NCI-H2171 treated with DMSO at 0.1 percent for 48 hours (cell line): Measurements from ENCODE around the gene IL25.
A peak's percentile ranks its signal among the peaks of the same experiment; 100 is the strongest.

ENCODE experiments used
- DNase-seq: peaks from one replicate; lab custom pipeline; 2025; lab: John Stamatoyannopoulos, UW

IL25 gene

DNA sequence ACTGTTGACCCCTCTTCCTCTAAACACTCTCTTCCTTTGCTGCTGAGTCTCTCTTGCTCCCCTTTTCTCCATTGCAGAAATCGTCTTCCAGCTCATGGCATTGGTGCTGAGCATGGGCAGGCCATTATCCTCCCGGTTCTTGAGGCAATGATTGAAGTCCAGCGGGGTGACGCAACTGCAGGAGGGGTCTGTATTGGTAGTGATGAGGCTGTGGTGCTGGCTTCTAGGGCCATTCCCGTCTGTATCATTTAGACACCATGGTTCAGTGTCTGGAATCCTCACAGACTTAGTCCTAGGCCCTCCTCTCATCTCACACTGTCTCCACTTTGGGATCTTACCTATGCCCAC lies 19.2 kb upstream of the IL25 start:
- no peak for DNase-seq

GRCh38 chr14:23354990-23355389 lies 17.6 kb upstream of the IL25 start:
- no peak for DNase-seq

- no peak for DNase-seq
Measured at GRCh38 chr14:23355871-23356435, 16.7 kb upstream of the IL25 start.

DNA sequence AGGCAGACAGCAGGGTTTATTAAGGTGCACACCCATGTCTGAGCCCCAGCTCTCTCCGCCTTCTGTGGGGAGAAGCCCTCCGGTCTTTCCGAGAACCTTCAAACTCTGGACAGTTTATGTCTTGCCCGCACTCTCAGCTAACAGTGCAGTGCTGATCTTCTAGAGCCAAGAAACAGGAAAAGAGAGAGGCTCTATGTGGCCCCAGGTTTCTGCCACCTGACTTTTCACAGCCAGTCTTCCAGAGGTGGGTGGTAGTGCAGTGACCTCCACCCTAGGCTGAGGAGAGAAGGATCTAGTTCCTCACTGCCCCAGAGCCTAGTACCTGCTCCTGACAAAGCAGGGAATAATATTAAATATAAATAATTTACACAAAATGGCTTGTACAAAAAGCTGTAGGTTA lies 15.9 kb upstream of the IL25 start:
- no peak for DNase-seq

DNA sequence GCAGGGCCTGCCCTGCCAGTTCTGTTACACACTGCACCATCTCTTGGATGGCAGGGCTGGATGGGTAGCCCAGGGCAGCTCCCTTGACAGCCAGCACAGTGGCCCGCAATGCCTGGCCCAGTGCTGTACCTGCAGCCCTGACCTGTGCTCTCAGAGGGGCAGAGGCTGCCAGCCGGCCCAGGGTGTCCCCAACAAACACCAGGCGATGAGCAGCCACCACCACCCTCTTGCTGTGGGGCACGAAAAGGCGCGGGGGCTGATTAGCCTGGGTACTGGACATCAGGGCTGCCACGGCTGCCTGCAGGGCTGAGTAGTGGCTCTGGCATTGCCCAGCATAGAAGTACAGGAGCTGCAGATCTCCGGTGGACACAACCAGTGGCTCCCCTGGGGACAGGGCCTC lies 15.3 kb upstream of the IL25 start:
- no peak for DNase-seq

DNA sequence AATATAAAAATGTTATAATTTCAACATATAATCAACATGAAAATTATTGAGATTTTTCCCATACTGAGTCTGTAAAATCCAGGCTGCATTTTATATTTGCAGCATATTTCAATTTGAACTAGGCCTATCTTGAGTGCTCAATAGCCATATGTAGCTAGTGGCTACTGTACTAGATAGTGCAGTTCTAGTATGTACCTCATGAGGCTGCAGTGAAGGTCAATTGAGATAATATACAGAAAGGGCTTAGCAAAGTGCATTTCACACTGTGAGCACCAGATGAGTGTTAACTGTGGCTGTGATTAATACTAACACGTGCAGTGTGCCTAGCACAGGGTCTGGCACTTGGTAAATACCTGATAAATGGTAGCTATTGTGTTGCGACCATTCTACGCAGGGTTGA lies 14.6 kb upstream of the IL25 start:
- no peak for DNase-seq

- no peak for DNase-seq
Measured at GRCh38 chr14:23358553-23359166, 13.9 kb upstream of the IL25 start.

GRCh38 chr14:23359167-23359626 lies 13.4 kb upstream of the IL25 start:
- no peak for DNase-seq

DNA sequence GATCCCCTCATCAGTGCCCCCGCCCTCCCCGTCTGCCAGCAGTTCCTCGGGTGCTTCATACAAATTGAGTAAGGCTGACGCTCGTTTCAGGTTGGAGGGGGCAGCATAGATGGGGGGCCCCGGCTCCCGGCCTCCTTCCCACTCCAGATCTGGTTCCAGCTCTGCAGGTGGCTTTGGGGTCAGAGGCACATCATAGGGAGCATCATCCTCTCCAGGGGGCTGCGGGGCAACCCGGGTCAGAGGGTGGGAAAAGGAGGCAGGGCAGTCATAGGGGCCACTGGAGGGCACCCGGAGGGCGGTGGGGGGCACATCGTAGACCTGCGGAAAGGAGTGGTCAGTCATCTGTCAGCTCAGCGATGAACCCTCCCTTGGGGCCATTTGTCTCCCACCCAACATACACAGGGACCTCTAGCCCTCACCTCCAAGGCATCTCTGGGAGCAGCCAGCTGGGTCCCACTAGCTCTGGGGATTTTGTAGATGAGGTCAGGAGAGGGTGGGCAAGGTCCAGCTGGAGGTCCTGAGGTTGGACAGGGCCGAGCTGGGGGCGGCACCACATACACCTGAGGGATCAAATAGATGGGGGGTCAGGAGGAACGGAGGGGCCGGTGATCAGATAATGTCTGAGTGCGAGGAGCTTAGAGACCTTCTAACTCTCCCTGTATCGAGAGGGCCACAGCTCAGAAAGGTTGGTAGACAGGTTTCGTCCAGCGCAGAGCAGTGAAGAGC lies 12.7 kb upstream of the IL25 start:
- DNase-seq = no peak

GRCh38 chr14:23360496-23360895 lies 12.1 kb upstream of the IL25 start:
- no peak for DNase-seq

- no peak for DNase-seq
Measured at GRCh38 chr14:23361320-23361719, 11.3 kb upstream of the IL25 start.

DNA sequence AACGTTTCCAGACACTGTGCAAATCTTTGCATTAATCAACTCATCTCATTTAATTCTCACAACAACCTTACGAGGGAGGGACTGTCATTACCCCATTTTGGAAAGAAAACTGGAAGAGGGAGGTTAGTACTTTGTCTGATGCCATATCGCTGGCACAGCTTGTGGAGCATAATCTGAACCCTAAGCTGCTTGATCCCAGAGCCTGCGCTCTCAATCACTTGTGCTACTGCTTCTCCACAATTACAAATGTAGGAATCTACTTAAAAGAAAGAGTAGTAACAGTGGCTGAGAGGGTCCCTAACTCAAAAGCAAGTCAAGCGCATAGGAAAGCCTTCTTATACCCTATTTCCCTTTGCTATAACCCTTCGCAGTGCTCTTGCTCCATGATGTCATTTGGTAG lies 10.8 kb upstream of the IL25 start:
- no peak for DNase-seq

- no peak for DNase-seq
Measured at GRCh38 chr14:23362200-23362599, 10.4 kb upstream of the IL25 start.

GRCh38 chr14:23364164-23365035 lies 8.2 kb upstream of the IL25 start:
- no peak for DNase-seq

DNA sequence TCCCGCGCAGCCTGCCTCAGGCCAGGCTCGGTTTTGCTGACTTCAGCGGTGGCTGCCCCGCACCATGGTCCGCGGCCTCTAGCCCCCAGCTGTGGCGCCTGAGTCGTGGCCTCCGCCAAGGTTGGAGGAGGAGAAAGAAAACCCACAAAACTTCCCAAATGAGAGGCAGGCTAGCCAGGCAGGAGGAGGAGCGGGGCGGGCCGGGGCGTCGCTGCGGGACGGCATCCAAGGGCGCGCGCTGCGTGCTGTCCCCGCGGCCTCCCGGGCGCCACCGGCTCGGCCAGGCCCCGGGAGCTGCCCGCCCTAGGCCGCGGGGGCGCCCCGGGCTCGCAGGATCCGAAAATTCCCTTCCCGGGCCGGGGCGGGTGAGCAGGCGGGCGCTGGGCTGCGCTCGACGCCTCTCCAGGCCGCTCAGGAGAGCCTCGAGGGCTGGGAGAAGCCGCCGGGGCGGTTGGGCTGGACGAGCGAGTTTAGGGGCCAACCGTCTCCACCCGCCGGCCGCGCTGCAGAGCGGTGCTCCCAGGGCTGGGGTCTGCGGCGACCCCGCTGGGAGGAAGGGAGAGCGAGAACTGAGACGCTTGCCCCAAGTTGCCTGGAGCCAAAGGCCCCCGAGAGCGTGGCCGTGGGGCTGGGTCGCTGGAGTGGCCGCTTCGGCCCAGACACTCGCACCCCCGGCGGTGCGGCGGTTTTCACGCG lies 7.4 kb upstream of the IL25 start, which contains the start of gene EFS:
Gene EFS (minus strand): TSS at position 137 of the 696 bp plus-strand sequence. CDS start 147 bp downstream, outside the sequence.
- DNase-seq = no peak

DNA sequence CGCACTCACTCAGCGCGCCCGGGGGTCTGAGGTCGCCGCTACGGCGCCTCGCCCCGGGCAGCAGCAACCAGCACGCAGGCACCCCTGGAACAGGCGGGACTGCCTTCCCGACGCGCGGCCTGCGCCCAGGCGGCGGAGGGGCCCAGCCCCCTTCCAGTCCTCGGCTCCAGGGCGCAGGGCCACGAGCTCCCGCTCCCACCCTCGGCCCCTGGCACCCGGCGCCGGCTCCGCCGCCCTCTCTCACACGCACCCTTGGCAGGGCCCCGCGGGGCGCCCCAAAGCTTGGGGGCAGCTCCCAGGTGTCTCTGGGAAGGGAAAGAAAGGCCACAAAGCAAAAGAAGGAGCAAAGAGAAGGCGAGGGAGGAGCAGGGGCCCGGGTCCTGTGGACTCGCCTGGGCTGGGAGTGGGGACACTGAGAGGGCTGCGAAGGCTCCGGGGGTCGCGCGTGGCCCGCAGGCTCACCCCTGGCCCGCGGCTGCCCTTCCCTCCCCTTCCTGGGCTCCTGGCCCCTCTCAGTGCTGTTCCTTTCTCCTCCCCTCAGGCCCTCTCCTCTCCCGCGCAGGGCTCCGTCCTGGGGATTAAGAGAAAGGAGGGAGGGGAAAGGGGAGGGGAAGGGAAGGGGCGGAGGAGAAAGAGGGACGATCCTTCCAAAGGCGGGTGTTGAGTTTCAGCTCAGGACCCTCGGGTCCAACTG lies 6.7 kb upstream of the IL25 start:
- peak; percentile 75 for DNase-seq

DNA sequence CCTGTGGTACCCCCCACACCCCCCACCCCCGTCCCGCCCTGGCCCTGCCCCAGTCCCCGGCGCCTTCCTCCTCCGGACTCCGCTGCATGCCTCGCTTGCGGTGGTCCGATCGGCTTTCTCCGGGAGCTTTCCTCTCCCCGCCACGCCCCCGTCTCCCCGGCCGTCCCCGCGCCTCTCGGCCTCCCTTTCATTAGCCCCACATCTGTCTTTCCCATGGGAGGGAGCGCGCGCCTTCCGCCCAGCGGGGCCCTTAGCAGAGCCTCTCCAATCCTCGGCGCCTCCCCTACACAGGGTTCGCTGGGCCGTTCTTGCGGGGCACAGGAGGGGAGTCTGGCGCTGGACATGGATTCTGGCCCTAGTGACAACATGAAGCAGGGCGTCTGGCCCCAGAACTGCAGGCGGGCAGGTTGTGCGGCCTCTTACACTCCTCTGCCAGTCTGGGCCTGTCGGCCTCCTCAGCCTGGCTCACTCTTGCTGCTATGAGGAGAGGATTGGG lies 6.1 kb upstream of the IL25 start:
- DNase-seq = peak; percentile 75

DNA sequence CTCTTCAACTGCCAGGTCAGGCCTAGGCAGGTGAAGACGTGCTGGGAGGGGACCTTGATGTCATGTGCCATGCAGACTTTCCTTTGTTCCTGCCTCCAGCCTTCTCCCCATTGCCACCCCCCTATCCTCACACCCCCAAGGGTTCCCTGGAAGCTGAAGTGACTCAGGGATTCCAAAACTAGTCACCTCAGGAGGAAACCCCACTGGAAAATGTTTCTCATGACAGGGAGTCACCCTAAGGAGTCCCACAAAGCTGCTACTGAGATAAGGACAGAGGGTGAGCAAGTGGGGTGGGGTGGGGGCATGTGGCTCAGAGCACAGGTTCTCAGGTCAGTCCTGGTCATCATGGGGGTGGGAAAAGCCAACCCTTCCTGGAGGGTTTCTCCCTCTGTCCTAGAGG lies 2.4 kb upstream of the IL25 start:
- DNase-seq = no peak

- no peak for DNase-seq
Measured at GRCh38 chr14:23371865-23372264, 744 bp upstream of the IL25 start.

DNA sequence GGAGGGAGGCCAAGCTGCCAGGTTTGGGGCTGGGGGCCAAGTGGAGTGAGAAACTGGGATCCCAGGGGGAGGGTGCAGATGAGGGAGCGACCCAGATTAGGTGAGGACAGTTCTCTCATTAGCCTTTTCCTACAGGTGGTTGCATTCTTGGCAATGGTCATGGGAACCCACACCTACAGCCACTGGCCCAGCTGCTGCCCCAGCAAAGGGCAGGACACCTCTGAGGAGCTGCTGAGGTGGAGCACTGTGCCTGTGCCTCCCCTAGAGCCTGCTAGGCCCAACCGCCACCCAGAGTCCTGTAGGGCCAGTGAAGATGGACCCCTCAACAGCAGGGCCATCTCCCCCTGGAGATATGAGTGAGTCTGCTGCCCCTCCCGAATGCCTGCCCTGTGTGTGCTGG lies 432 bp downstream of the IL25 start:
- DNase-seq = no peak
